ENCODE measurements around the gene WWOX.

Gene WWOX

DNA sequence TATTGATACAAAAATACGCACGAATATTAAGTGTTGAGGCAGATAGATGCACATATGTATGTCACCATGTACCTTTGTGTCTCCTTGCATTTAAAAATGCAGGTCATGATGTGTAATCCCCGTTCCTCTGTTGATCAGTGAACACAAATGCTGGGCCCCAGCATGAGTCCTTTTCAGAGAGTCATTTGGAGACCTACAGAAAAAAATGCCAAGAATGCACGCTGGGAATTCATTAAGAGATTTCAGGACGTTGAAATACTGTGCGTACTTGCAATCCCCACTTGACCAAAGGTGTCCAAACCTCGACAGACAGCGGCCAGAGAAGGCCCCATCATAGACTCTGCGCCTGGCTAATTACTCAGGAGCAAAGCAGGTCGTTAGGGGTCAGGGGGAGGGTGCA lies 1005.1 kb downstream of the WWOX start:
- in situ Hi-C loops (cut with HindIII; ENCODE audit: low pct_unique_long_range_greater_than_20kb, low sequenced_read_pairs): no loop called here
- TF ChIP-seq JUND (IDR thresholded peaks at IDR 0.05; ENCODE audit: low read depth): no peak
- no peak for DNase-seq (ENCODE audit: low read depth in 1 of 2, low spot score in 1 of 2)

DNA sequence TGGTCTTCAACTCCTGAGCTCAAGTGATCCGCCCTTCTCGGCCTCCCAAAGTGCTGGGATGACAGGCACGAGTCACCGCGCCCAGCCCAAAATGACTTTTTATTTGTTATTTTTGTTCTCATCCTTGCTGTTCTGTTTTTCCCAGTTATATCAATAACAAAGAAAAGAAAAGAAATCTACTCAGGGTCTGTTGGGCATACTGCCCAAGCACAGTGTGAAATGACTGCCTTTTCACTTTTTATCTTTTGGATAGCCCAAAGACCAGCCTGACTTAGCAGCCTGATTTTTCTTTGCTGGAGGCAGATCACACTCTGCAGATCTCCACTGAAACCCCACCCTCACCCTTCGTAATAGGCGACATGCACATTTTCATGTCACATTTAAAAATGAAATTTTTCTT lies 1007.8 kb downstream of the WWOX start:
- no peak for DNase-seq (ENCODE audit: low read depth in 1 of 2, low spot score in 1 of 2)
- no peak for TF ChIP-seq JUND (IDR thresholded peaks at IDR 0.05; ENCODE audit: low read depth)
- in situ Hi-C loops (cut with HindIII; ENCODE audit: low pct_unique_long_range_greater_than_20kb, low sequenced_read_pairs): no loop called here

DNA sequence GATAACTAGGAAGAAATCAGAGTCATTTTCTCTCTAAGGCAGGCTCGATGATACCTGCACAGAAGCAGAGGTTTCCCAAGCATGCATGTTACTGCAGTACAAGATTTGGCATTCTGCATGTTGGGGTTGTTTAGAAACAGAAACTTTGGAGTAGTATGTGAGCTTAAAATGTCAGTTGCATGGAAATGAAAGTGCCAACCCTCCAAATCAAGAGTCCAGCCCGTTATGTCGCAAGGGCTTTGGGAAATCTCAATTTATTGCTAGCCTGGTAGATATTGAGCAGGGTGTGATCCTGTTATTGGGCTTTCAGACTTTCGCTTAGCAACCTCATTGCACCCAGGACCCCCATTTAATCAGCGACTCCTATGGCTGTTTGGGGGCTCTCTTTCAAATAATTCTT lies 1010.3 kb downstream of the WWOX start:
- TF ChIP-seq JUND (IDR thresholded peaks at IDR 0.05; ENCODE audit: low read depth): no peak
- in situ Hi-C loops (cut with HindIII; ENCODE audit: low pct_unique_long_range_greater_than_20kb, low sequenced_read_pairs): no loop called here
- no peak for DNase-seq (ENCODE audit: low read depth in 1 of 2, low spot score in 1 of 2)

DNA sequence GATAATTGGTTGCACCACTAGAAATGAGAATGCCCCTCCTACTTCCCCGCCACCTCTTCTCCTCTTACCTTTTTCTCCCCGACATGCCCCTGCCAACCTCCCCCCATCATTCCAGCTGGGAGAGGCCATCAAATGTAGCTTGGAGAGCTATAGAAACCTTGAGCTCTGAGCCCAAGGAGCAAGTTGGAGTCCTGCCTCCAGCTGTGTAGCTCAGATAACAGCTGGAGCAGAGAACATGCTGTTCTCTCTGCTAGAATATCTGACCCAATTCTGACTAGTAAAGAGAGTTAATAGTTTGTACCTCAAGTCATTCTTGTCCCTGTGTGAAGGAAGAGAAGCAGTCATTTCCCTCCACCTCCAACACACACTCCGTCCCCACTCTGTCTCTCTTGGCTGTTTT lies 1010.8 kb downstream of the WWOX start:
- no peak for DNase-seq (ENCODE audit: low read depth in 1 of 2, low spot score in 1 of 2)
- no peak for TF ChIP-seq JUND (IDR thresholded peaks at IDR 0.05; ENCODE audit: low read depth)
- in situ Hi-C loops (cut with HindIII; ENCODE audit: low pct_unique_long_range_greater_than_20kb, low sequenced_read_pairs): no loop called here

DNA sequence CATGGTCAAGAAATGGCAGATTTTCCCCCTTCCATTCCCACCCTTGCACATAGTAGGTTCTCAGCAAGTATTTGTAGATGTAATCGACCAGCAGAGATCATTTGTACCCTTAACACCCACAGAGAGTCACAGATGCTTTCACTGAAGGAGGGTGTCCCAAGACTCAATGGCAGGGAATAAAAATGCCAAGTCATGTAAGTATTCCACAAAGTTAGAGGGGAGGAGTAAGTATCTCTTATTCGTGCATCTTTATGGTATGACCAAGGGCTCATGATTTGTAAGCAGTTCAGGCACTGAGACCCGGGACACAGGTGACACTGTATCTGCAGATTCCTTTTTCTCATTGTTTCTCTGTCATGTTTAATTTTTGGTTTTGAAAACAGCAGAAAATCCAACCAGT lies 1011.5 kb downstream of the WWOX start:
- no peak for TF ChIP-seq JUND (IDR thresholded peaks at IDR 0.05; ENCODE audit: low read depth)
- in situ Hi-C loops (cut with HindIII; ENCODE audit: low pct_unique_long_range_greater_than_20kb, low sequenced_read_pairs): no loop called here
- DNase-seq (ENCODE audit: low read depth in 1 of 2, low spot score in 1 of 2): no peak

DNA sequence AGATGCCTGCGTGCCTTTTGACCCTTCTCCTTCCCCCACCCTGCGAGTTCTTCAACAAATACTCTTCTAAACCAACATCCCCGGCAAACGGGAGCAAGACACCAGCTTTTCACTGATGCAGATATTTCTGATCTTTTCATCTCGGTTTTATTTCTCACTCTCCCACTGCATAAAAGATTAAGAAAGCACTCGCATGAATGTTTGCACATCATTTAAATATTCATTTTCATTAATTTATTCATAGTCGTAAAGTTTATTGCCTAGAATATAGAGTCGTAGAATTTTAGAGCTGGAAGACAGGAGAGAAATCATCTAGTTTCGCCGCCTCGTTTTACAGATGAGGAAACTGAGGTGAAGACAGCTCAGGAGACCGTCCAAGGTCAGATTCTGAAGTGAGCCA lies 1013.0 kb downstream of the WWOX start:
- TF ChIP-seq JUND (IDR thresholded peaks at IDR 0.05; ENCODE audit: low read depth): no peak
- DNase-seq (ENCODE audit: low read depth in 1 of 2, low spot score in 1 of 2): no peak
- in situ Hi-C loops (cut with HindIII; ENCODE audit: low pct_unique_long_range_greater_than_20kb, low sequenced_read_pairs): no loop called here

DNA sequence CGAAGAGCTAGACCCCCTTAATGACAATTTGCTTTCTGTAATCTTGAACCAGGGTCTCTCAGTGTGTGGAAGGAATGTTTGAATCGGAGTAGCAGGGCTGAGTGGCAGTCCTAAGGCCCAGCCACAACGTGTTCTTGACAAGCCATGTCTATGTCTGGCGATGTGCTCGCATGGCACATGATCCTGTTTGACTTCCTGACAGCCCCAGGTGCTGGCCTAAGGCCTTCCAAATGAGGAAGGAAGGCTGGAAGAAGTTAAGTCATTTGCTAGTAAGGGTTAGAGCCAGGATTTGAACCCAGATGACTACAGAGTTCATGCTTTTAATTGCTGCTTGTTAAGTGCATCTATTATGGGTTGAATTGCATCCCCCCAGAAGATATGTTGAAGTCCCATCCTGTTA lies 1014.4 kb downstream of the WWOX start:
- TF ChIP-seq JUND (IDR thresholded peaks at IDR 0.05; ENCODE audit: low read depth): no peak
- DNase-seq (ENCODE audit: low read depth in 1 of 2, low spot score in 1 of 2): no peak
- in situ Hi-C loops (cut with HindIII; ENCODE audit: low pct_unique_long_range_greater_than_20kb, low sequenced_read_pairs): no loop called here

DNA sequence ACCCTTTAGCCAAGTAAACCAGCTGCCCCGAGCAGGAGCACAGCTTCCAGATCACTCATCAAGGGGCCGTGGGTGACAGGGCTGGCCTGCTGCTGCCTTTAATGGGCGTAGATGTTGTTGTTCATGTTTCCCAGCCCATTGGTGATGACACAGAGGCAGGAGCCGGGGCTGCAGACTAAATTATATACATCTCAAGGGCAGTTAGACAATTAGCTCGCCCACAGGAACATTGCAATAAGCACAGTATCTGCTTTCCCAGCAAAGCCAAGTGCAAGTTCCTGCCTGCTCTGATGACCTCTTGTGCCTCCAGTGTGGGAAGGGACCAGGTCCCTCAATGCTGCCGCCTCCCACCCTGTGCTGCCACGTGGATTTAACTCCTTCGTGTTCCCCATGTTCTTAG lies 1015.3 kb downstream of the WWOX start:
- DNase-seq (ENCODE audit: low read depth in 1 of 2, low spot score in 1 of 2): no peak
- in situ Hi-C loops (cut with HindIII; ENCODE audit: low pct_unique_long_range_greater_than_20kb, low sequenced_read_pairs): no loop called here
- no peak for TF ChIP-seq JUND (IDR thresholded peaks at IDR 0.05; ENCODE audit: low read depth)

DNA sequence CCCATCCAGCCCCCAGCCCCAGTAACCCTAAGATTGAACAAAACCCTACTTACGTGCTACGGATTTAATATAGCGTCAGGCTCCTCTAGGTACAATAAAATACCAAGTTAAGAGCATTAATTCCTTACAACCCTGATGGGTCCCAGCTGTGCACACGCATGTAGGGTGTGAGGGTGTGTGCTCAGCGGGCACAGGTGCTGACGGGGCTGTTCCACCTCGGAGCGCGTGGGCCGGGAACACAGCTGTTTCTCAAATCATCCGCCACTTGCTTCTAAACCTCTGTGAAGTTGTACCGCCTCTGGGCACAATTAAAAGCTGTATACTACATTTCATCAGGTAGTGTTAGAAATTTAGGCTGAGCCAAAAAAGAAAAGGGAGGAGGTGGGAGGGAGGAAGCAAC lies 1022.5 kb downstream of the WWOX start:
- in situ Hi-C loops (cut with HindIII; ENCODE audit: low pct_unique_long_range_greater_than_20kb, low sequenced_read_pairs): no loop called here
- no peak for DNase-seq (ENCODE audit: low read depth in 1 of 2, low spot score in 1 of 2)
- no peak for TF ChIP-seq JUND (IDR thresholded peaks at IDR 0.05; ENCODE audit: low read depth)

DNA sequence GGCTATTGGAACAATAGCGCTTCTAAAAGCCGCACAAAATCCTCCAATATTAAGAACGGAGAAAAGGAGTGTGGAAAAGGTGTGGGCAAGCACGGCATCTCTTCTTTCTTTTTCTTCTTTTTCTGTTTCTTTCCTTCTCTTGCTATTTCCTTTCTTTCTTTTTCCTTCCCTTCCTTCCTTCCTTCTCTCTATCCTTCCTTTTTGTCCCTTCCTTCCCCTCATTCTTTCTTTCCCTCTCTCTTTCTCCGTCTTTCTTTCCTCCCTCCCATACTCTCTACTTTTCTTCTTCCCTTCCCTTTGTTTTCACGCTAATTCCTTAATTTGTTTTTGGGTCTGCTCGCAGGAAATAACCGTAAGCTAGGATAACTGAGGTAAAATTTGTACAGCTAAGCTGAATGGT lies 1022.9 kb downstream of the WWOX start:
- in situ Hi-C loops (cut with HindIII; ENCODE audit: low pct_unique_long_range_greater_than_20kb, low sequenced_read_pairs): no loop called here

DNA sequence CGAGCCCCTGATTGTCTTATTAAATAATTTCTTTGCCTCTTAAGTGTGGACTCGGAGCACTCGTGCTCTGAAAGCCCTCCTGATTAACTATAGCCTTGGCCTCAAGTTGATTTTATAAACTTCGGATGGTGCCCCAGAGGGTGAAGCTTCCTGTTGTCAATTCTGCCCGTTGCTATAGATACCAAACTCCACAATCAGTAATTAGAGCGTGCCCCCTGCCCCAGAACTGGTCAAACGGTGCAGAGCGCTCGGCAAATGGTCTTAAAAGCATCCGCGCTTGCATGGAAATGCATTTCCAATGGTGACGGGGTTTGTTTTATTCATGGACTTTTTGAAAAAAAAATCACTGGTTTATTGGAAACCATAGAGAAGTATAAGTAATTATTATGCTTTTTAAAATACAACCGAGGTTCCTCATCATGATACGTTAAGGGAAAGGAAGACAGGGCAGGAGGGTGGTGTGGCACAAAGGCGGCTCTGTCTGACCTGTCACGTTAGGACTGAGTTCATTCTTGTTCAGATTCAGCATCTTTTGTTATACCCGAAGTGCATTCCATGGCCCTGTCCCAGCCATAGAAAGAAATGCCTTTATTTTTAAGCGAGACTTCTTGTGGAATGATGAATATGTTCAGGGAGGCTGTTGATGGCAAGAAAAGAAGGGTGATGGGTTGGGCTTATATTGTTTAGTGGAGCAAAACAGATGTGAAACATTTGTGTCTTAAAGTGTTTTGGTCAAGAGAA lies 1024.7 kb downstream of the WWOX start:
- in situ Hi-C loops (cut with HindIII; ENCODE audit: low pct_unique_long_range_greater_than_20kb, low sequenced_read_pairs): no loop called here
- no peak for TF ChIP-seq JUND (IDR thresholded peaks at IDR 0.05; ENCODE audit: low read depth)

More for the DNA sequence above, 1022.9 kb downstream of the WWOX start:
- TF ChIP-seq JUND (IDR thresholded peaks at IDR 0.05; ENCODE audit: low read depth): no peak
- no peak for DNase-seq (ENCODE audit: low read depth in 1 of 2, low spot score in 1 of 2)

DNA sequence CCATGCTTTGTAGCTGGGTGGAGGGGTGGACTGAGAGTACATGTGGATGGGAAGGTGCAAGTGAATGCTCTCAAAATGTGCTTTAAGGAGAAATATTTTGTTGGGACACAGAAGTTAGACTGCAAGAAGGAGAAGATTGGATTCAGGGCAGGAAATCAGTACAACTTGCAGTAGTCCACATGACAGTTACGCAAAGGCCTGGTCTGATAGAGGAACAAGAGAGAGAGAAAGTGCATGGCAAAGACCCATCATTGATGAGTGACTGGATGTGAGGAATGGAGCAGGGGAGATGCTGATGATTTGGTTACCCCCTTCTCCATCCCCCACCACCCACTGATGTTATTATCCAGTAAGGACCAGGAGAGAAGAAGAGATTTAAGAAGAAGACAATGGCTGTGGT lies 1028.3 kb downstream of the WWOX start:
- no peak for TF ChIP-seq JUND (IDR thresholded peaks at IDR 0.05; ENCODE audit: low read depth)
- no peak for DNase-seq (ENCODE audit: low read depth in 1 of 2, low spot score in 1 of 2)
- in situ Hi-C loops (cut with HindIII; ENCODE audit: low pct_unique_long_range_greater_than_20kb, low sequenced_read_pairs): no loop called here

More for the DNA sequence above, 1024.7 kb downstream of the WWOX start:
- no peak for DNase-seq (ENCODE audit: low read depth in 1 of 2, low spot score in 1 of 2)

DNA sequence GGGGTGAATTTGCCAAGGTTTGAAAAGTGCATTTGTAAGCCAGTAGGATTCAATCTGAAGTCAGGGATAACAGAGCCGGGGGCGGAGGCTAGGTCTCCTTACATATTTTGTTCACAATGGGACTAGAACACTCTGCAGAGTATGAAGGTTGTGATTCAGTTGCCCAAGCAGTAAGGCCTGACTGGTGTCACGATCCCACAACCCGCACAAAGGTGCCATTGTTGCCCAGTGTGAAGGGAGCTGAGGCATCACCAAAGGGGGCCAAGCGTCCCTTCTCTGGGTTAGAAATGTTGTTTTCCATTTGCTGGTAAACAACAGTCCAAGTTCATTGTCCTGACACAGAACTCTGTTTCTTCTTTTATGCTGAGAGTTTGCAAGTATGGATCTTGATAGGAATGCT lies 1029.3 kb downstream of the WWOX start:
- no peak for DNase-seq (ENCODE audit: low read depth in 1 of 2, low spot score in 1 of 2)
- no peak for TF ChIP-seq JUND (IDR thresholded peaks at IDR 0.05; ENCODE audit: low read depth)
- in situ Hi-C loops (cut with HindIII; ENCODE audit: low pct_unique_long_range_greater_than_20kb, low sequenced_read_pairs): no loop called here

DNA sequence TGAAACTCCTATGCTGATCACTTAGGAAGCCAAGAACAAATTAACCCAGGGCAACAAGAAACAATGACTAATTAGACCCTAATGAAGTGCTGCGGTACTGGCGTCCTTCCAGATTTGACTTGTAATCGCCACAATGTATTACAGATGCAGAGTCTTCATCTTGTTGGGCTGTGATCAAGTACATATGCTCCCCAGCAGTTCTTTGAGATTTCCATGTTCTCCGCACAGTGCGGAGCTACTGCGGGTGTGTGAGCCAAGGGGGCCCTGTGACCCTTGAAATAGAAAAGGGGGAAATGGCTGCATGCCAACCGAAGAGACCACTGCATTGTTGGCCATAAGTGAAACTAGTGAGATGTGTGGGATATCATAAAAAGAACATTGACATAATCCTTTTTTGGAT lies 1031.2 kb downstream of the WWOX start:
- DNase-seq (ENCODE audit: low read depth in 1 of 2, low spot score in 1 of 2): no peak
- in situ Hi-C loops (cut with HindIII; ENCODE audit: low pct_unique_long_range_greater_than_20kb, low sequenced_read_pairs): no loop called here
- no peak for TF ChIP-seq JUND (IDR thresholded peaks at IDR 0.05; ENCODE audit: low read depth)
